ENCODE measurements around the gene DIAPH3. TPM values are rescaled to one million over a fixed set of nuclear protein-coding genes. Genes with fewer than 3 reads are reported as not detected.

DIAPH3 gene
- total and polyA plus RNA-seq, 2 of the 8 experiments (the other 6 are each of a cell fraction or from before 2014, with no cell fraction given) = 8.0 to 30.8 TPM

GRCh38 chr13:60118696-60119400 lies 44.9 kb downstream of the DIAPH3 start:
- H3K56ac ChIP-seq (replicated peaks; ENCODE audit: insufficient read length, low read depth, low read length) = no peak overlapping the region
- H3K4me3 ChIP-seq (ENCODE audit: extremely low read depth in 1 of 4, insufficient read depth in 2 of 4, low read depth in 3 of 4, low read length in 4 of 4) = no peak overlapping the region
- H3K14ac ChIP-seq (ENCODE audit: insufficient read length) = no peak overlapping the region
- H3K79me1 ChIP-seq (ENCODE audit: low read depth, low read length) = peaks cover 4% of the 10 kb centered on the region; the same call in 1 of the 2 replicates
- no peak overlapping the region for H3K27ac ChIP-seq (ENCODE audit: low read depth, low read length)
- H3K4ac ChIP-seq (replicated peaks; ENCODE audit: insufficient read length, low read depth, low read length) = no peak overlapping the region
- H3K27me3 ChIP-seq (replicated peaks in 1 of 4; ENCODE audit: control insufficient read depth in 3 of 4, extremely low read depth in 1 of 4, insufficient read depth in 3 of 4, low read length in 3 of 4) = no peaks in the 10 kb centered on the region
- DNase-seq (ENCODE audit: low read depth in 1 of 2, low spot score in 2 of 2) (no peak), FAIRE-seq (no peak)
- H3K4me1 ChIP-seq (replicated peaks in 1 of 4; ENCODE audit: control insufficient read depth in 3 of 4, insufficient read depth in 4 of 4, low read length in 3 of 4) = no peaks in the 10 kb centered on the region
- no peak overlapping the region for H4K91ac ChIP-seq (replicated peaks; ENCODE audit: insufficient read length, low read length)
- no peak overlapping the region for H3K18ac ChIP-seq (ENCODE audit: extremely low read depth, low read length)
- H3K23ac ChIP-seq (ENCODE audit: insufficient read length) = no peak overlapping the region
- H2BK15ac ChIP-seq (ENCODE audit: low read length) = no peak overlapping the region
- H3K36me3 ChIP-seq (ENCODE audit: control insufficient read depth in 2 of 4, insufficient read depth in 4 of 4, low read length in 3 of 4) = peaks cover 0 to 6% (median 3%) of the 10 kb centered on the region in 4 experiments; a peak in 3 of 8 replicates
- H4K5ac ChIP-seq (ENCODE audit: insufficient read length, low read depth, low read length) = no peak overlapping the region
- no peak overlapping the region for H2BK20ac ChIP-seq (ENCODE audit: low read length)
- no peaks in the 10 kb centered on the region; the same call in 1 of the 2 replicates for H3K23me2 ChIP-seq (ENCODE audit: low read depth, low read length)
- no peak overlapping the region for H2BK12ac ChIP-seq (ENCODE audit: low read depth, low read length)
- H3K4me2 ChIP-seq (ENCODE audit: insufficient read depth in 1 of 2, low read depth in 2 of 2, low read length in 2 of 2) = no peak overlapping the region
- TF ChIP-seq SP4 (IDR thresholded peaks at IDR 0.05; ENCODE audit: low read length) = no peak
- no peak for TF ChIP-seq BRCA1 (IDR thresholded peaks at IDR 0.05; ENCODE audit: low read depth, low read length)
- no peak for TF ChIP-seq TBP (IDR thresholded peaks at IDR 0.05; ENCODE audit: low read depth, low read length)
- no peak for TF ChIP-seq MAX (IDR thresholded peaks at IDR 0.05)
- no peak for TF ChIP-seq POU5F1 (IDR thresholded peaks at IDR 0.05; ENCODE audit: low read depth, low read length)
- no peak for TF ChIP-seq KDM4A (IDR thresholded peaks at IDR 0.05; ENCODE audit: low read depth, low read length, severe bottlenecking)
- no peak for TF ChIP-seq SIX5 (IDR thresholded peaks at IDR 0.05; ENCODE audit: low read depth, low read length)
- TF ChIP-seq CEBPB (IDR thresholded peaks at IDR 0.05; ENCODE audit: low read depth, low read length) = no peak
- no peak for TF ChIP-seq HDAC2 (IDR thresholded peaks at IDR 0.05; ENCODE audit: borderline replicate concordance in 1 of 2, low read depth in 2 of 2, low read length in 2 of 2)
- no peak for TF ChIP-seq POLR2A (IDR thresholded peaks at IDR 0.05; ENCODE audit: control extremely low read depth in 1 of 2, low read depth in 2 of 2, low read length in 2 of 2)
- TF ChIP-seq SP2 (IDR thresholded peaks at IDR 0.05; ENCODE audit: low read length) = no peak
- no peak overlapping the region for H4K8ac ChIP-seq (ENCODE audit: extremely low read depth, insufficient read depth, low read length)
- H3K9me3 ChIP-seq (ENCODE audit: insufficient read depth in 2 of 2, low read depth in 1 of 2, low read length in 1 of 2) = 0 out of 4 replicates have a peak, but pooled peaks cover 0 to 6% of the 10 kb centered on the region in 2 experiments
- H2AFZ ChIP-seq (ENCODE audit: low read length) = no peak overlapping the region
- CTCF ChIA-PET (ENCODE audit: partially characterized antibody) = interaction anchor here (1.1 kb wide), 2 partner anchors 10 to 15 kb away, joined by 3 read pairs; no protein-coding TSS in a partner anchor
- no peaks in the 10 kb centered on the region for H4K20me1 ChIP-seq (replicated peaks in 1 of 2; ENCODE audit: control insufficient read depth in 1 of 2, insufficient read depth in 2 of 2, low read length in 2 of 2)
- POLR2A ChIA-PET (ENCODE audit: partially characterized antibody) = no interaction called here
- no peak overlapping the region for H2BK120ac ChIP-seq (replicated peaks; ENCODE audit: low read depth, low read length)
- no peak overlapping the region for H3K9ac ChIP-seq (replicated peaks in 1 of 4; ENCODE audit: extremely low read depth in 1 of 4, low read depth in 3 of 4, low read length in 3 of 4)
- H2AK5ac ChIP-seq (ENCODE audit: low read depth, low read length) = no peak overlapping the region
- no peak overlapping the region for H2BK5ac ChIP-seq (ENCODE audit: low read depth, low read length)
- H3K79me2 ChIP-seq (ENCODE audit: control insufficient read depth in 1 of 2, insufficient read depth in 2 of 2, low read length in 2 of 2) = peaks cover 0 to 16% of the 10 kb centered on the region in 2 experiments; a peak in 3 of 4 replicates
- 84% methylated on average over 5 of the region's 5 CpGs; no CpG with 5 or more reads in 1 of the 2 experiments for WGBS, 2 experiments (ENCODE audit: extremely low coverage in 1 of 2, insufficient coverage in 1 of 2, insufficient read length in 1 of 2, insufficient replicate concordance in 2 of 2, low coverage in 1 of 2, low lambda C conversion rate in 2 of 2, missing lambda C conversion rate in 1 of 2)

Data from H1 (cell line).